ENCODE measurements around the gene ANGPTL2. TPM values are rescaled to one million over a fixed set of nuclear protein-coding genes. Genes with fewer than 3 reads are reported as not detected.

The ANGPTL2 gene
- total and polyA plus RNA-seq, 12 donors: 16.2 to 73.5 (median 42.9) TPM

GRCh38 chr9:127136880-127137639, 14.6 kb upstream of the ANGPTL2 start:
- TF ChIP-seq CTCF (IDR thresholded peaks at IDR 0.05): no peak
- ATAC-seq (no peak), DNase-seq (no peak)
- 95 to 96% methylated on average over 5 of the region's 5 CpGs for WGBS, 2 donors
- Histone ChIP-seq H3K4me1 (peaks cover 11 to 66% (median 43%) of the 10 kb centered on the region in 9 donors), H3K9me3 (no peaks in the 10 kb centered on the region), H3K4me3 (no peak overlapping the region), H3K36me3 (no peaks in the 10 kb centered on the region), H3K27me3 (no peaks in the 10 kb centered on the region), H3K27ac (no peak overlapping the region)
- intact Hi-C loops (cut with DNase I): no loop called here

- ATAC-seq (no peak), DNase-seq (no peak)
- H3K36me3 ChIP-seq: no peaks in the 10 kb centered on the region
- 87 to 92% methylated on average over 8 of the region's 8 CpGs for WGBS, 2 donors
- H3K4me3 ChIP-seq: no peak overlapping the region
- peaks cover 11 to 67% (median 50%) of the 10 kb centered on the region in 9 donors for H3K4me1 ChIP-seq
- TF ChIP-seq CTCF (IDR thresholded peaks at IDR 0.05): no peak
- H3K27ac ChIP-seq: no peak overlapping the region
- intact Hi-C loops (cut with DNase I): no loop called here
- no peaks in the 10 kb centered on the region for H3K9me3 ChIP-seq
- H3K27me3 ChIP-seq: no peaks in the 10 kb centered on the region
Observed at GRCh38 chr9:127136081-127136879, 13.8 kb upstream of the ANGPTL2 start.

GRCh38 chr9:127135056-127135745, 12.8 kb upstream of the ANGPTL2 start:
- 89 to 90% methylated on average over 4 of the region's 4 CpGs for WGBS, 2 donors

More at GRCh38 chr9:127135056-127135745, 12.8 kb upstream of the ANGPTL2 start:
- no peak for ATAC-seq
- H3K4me1 ChIP-seq: peaks cover 19 to 71% (median 55%) of the 10 kb centered on the region in 9 donors
- peak overlapping the region in 5 of 10 donors; percentile 84 to 95 (median 92) for H3K27ac ChIP-seq
- no peak overlapping the region for H3K4me3 ChIP-seq
- intact Hi-C loops (cut with DNase I): no loop called here
- no peak for DNase-seq
- H3K36me3 ChIP-seq: no peaks in the 10 kb centered on the region
- no peaks in the 10 kb centered on the region for H3K9me3 ChIP-seq
- no peaks in the 10 kb centered on the region for H3K27me3 ChIP-seq
- TF ChIP-seq CTCF (IDR thresholded peaks at IDR 0.05): no peak

All from heart right ventricle (tissue), 16 donors.